Activated CD8-positive, alpha-beta memory T cell treated with anti-CD3 and anti-CD28 coated beads for 4 hours (primary cell): ENCODE results near the gene PDE4B.

Experiments
- DNase-seq, 2 donors: peaks; one replicate each; pipeline ENCODE4 v3.0.0-alpha.2; 2020; ENCODE audit warnings: low read depth in 2 of 2

PDE4B gene

GRCh38 chr1:65792669-65793358 is at the start of gene PDE4B:
TSS of gene PDE4B (plus strand) at chr1:65792895.
- DNase-seq, result no peak

DNA sequence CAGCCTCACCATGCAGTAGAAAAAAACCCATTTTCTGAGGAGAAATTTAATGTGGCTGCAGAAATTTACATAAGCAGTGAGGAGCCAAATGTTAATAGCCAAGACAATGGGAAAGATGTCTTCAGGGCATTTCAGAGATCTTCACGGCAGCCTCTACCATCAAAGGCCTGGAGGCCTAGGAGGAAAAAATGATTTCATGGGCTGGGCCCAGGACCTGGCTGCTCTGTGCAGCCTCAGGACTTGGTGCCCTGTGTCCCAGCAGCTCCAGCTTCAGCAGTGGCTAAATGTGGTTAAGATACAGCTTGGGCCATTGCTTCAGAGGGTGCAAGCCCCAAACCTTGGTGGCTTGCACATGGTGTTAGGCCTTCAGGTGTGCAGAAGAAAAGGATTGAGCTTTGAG is 48.0 kb upstream of the PDE4B start:
- no peak for DNase-seq

- DNase-seq, result no peak
Observed at GRCh38 chr1:65751961-65752360, 40.7 kb upstream of the PDE4B start.

GRCh38 chr1:65756616-65757015 is 36.1 kb upstream of the PDE4B start:
- no peak for DNase-seq

- no peak for DNase-seq
Observed at GRCh38 chr1:65757531-65757930, 35.2 kb upstream of the PDE4B start.

DNA sequence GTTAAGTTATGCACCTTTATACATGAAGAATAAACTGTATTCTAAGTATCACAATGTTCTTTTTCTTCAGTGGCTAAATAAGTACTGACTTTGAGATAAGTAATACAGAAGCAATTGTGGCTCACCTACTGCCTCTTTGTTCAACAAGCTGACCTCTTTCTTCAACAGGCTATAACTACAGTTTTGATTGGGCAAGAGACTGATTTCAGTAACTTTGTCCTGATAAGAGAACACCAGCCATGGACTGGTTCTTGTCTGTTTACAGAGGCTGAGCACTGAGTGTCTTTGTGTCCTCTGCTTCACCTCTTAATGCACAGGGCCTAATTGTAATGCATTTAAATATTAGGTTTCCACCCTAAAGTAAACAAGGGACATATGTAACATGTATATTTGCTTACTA is 34.6 kb upstream of the PDE4B start:
- DNase-seq, result no peak

GRCh38 chr1:65759516-65759915 is 33.2 kb upstream of the PDE4B start:
- DNase-seq, result no peak

- no peak for DNase-seq
Observed at GRCh38 chr1:65762081-65762862, 30.4 kb upstream of the PDE4B start.

DNA sequence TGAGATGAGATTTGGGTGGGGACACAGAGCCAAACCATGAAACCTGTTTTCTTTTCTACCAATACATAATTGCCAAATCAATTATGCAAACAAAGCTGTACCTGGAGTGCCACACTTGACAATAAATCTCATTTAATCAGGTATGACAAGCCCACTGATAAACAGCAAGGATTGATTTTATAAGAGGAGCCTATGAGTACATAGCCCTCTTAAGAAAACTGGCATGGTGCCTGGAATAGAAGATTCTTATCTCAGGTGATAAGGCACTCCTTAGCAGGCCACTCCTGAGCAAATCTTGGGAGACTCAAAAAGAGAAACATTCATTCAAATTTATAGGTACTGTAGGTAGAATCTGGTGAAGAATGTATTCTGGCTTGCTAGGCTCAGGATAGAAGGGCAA is 28.6 kb upstream of the PDE4B start:
- no peak for DNase-seq

- DNase-seq, result no peak
Observed at GRCh38 chr1:65765631-65766030, 27.1 kb upstream of the PDE4B start.

- no peak for DNase-seq
Observed at GRCh38 chr1:65769636-65770035, 23.1 kb upstream of the PDE4B start.

- no peak for DNase-seq
Observed at GRCh38 chr1:65772607-65773006, 20.1 kb upstream of the PDE4B start.

- DNase-seq, result no peak
Observed at GRCh38 chr1:65773391-65774123, 19.1 kb upstream of the PDE4B start.

DNA sequence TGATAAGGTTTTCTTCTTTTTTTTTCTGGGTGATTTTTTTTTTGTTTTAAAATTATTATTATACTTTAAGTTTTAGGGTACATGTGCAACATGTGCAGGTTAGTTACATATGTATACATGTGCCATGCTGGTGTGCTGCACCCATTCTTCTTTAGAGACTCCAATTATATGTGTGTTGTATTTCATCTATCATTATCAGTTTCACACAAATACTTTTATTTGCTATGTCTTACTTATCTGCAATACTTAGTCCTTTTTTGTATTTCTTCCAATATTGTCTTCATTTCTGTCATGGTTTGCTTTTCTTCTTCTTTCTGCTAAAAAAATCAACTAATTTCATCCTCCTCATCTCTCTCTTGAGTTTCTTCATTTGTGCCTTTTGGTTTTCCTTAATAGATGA is 3.9 kb upstream of the PDE4B start:
- no peak for DNase-seq

GRCh38 chr1:65791396-65791795 is 1.3 kb upstream of the PDE4B start:
- DNase-seq, result no peak

DNA sequence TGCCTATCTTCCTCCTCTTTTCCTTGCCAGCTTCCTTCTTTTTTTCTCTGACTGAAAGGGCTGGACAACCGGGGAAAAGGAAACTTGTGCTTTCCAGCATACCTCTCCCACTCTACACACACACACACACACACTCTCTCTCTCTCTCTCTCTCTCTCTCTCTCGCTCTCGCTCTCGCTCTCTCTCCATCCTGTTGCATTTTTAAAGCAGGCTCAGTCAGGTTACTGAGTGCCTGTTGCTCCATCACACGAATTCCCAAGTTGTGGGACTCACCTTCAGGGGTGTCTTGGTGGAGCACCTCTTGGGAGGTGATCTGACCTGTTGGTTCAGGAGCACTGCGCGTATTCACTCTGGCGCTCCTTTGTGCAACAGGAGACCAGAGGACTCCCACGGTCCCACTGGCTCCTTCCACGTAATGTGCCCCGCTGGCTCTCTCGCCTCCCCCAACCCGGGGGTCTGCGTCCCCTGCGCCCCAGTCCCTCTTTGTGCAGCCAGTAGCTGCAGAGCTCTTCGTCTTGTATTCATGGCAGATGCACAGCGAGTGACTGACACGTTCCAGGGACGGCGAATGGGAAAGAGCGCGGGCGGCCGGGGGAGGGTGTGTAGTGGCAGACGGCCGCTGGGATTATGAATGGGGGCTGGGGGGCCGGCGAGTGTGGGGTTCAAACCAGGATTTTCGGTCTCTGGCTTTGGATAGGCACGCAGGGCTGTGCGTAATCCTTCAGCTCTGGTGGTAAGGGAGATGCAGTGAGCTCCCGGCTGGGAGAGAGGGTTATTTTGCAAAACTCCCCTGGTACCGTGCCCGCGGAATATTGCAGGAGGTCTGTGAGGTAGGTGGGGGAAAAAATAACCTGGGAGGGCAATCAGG is 660 bp upstream of the PDE4B start:
- DNase-seq, result no peak

DNA sequence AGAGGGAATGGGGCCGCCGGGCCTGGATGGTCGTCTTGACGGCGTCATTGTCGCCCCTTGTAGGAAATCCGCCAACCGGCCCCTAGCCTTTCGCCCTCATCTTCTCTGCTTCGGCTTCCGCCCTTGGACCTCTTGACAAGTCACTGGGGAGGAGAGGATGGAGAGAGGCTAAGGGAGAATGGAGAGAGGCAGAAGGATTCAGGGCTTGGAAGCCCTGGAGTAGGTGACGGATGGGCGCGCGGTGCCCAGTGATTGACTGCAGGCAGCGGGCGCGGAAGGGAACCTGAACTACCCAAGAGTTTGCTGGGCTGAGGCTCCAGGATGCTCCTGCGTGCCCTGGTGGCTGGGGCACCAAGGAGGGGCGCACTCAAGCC is 651 bp downstream of the PDE4B start:
- DNase-seq, result no peak

DNA sequence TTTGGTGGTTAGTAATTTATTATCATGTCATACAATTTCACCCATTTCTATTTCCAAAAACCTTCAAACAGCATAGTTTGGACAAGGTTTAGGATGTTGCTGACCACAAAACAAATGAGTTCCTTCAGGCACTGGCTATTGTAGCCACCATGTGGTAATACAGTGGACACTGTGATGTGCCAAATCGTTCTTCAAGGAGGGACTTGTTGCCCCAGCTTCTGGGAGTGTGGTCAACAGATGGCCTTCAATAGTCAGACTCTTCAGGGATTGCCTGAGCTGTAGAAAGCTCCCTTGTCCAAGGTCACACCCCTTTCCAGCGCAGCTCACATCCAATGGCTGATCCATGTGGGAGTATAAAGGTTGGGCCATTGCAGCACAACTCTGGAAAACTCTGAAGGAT is 2.6 kb downstream of the PDE4B start:
- DNase-seq, result no peak

DNA sequence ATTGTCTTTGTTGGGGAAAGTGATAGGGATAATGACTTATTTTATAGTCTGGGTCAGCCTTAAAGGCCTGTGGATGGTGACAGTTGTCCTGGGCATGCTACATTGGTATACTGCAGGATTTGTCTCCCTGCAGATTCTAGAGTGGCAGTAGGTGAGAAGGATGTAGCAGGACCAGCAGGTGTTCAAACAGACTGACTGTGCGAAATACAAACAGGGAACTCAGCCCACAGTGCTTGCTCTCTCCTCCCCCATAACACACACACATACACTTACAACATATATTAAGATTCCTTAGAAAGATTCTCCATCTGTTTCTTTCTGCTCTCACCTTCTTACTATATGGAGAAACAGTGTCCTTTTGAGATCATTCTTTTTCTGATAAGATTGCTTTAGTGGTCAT is 6.9 kb downstream of the PDE4B start:
- DNase-seq, result no peak

- DNase-seq, result no peak
Observed at GRCh38 chr1:65804584-65804983, 11.9 kb downstream of the PDE4B start.

DNA sequence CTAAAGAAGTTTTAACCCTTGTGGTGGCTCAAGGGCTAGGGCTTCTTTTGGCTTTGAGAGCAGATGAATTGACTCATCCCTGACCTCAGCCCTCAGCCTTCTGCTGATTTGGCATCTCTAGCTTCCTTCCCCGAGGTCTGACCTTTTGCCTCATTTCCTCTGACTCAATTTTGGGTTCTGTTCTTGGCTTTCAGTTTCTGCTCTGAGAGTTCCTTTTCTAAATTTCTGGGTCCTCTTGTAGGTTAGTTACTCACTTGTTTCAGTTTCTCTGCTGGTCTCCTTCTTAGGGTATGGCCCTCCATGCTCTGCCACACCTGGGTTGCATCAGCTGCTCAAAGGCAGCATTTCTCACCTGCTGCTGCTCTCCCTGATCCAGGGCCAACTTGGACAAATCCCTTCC is 19.4 kb downstream of the PDE4B start:
- DNase-seq, result no peak

- DNase-seq, result no peak
Observed at GRCh38 chr1:65813956-65814355, 21.3 kb downstream of the PDE4B start.
